Liver (tissue), 9 donors: ENCODE data around the gene GBX1. TPM values are rescaled to one million over a fixed set of nuclear protein-coding genes. Genes with fewer than 3 reads are reported as not detected.

ENCODE experiments used
- DNase-seq: peaks from one replicate; pipeline ENCODE4 v3.0.0-alpha.2; 2017; ENCODE audit warnings: low spot score
- H3K27ac ChIP-seq, 2 donors: one replicate each; pipeline ENCODE4 v1.7.0; 2013; ENCODE audit warnings: inconsistent platforms in 2 of 2, low read length in 2 of 2, control low read depth in 1 of 2, low read depth in 1 of 2, mild to moderate bottlenecking in 1 of 2
- H3K27me3 ChIP-seq, 4 donors: one replicate each; pipeline versions ENCODE4 v1.6.1 to v1.7.0; 2013; ENCODE audit warnings: low read length in 3 of 4, inconsistent platforms in 1 of 4, mild to moderate bottlenecking in 1 of 4, moderate library complexity in 1 of 4; ENCODE audit not compliant: control insufficient read depth in 4 of 4, insufficient read depth in 4 of 4
- H3K36me3 ChIP-seq, 4 donors: one replicate each; pipeline versions ENCODE4 v1.6.1 to v1.7.0; 2013; ENCODE audit warnings: low read length in 3 of 4, mild to moderate bottlenecking in 3 of 4, low read depth in 1 of 4, moderate library complexity in 1 of 4; ENCODE audit not compliant: control insufficient read depth in 4 of 4, insufficient read depth in 3 of 4
- H3K4me1 ChIP-seq, 4 donors: one replicate each; pipeline versions ENCODE4 v1.6.1 to v1.7.0; 2013; ENCODE audit warnings: low read length in 3 of 4, mild to moderate bottlenecking in 3 of 4, moderate library complexity in 1 of 4; ENCODE audit not compliant: control insufficient read depth in 4 of 4, insufficient read depth in 4 of 4
- H3K4me3 ChIP-seq, 3 donors: one replicate each; pipeline versions ENCODE4 v1.6.1 to v1.7.0; 2013; ENCODE audit warnings: low read length in 3 of 3, control low read depth in 1 of 3, low read depth in 1 of 3, mild to moderate bottlenecking in 1 of 3
- H3K9ac ChIP-seq, 2 donors: one replicate each; pipeline ENCODE4 v1.7.0; 2013; ENCODE audit warnings: low read length in 2 of 2, mild to moderate bottlenecking in 2 of 2, moderate library complexity in 2 of 2, control low read depth in 1 of 2, low read depth in 1 of 2
- H3K9me3 ChIP-seq, 4 donors: one replicate each; pipeline versions ENCODE4 v1.6.1 to v1.7.0; 2013; ENCODE audit warnings: low read length in 3 of 4; ENCODE audit not compliant: control insufficient read depth in 4 of 4
- ATF3 ChIP-seq: IDR thresholded peaks from 2 replicates; pipeline ENCODE4 v1.6.1; 2016; ENCODE audit warnings: antibody characterized with exemption
- EGR1 ChIP-seq, 2 donors: IDR thresholded peaks; 2 replicates each; pipeline ENCODE4 v1.6.1; 2016 to 2018; ENCODE audit warnings: antibody characterized with exemption in 2 of 2, low read depth in 2 of 2
- FOXA1 ChIP-seq: IDR thresholded peaks from 2 replicates; pipeline ENCODE4 v1.6.1; 2016; ENCODE audit warnings: antibody characterized with exemption
- FOXA2 ChIP-seq: IDR thresholded peaks from 2 replicates; pipeline ENCODE4 v1.6.1; 2016; ENCODE audit warnings: antibody characterized with exemption
- GABPA ChIP-seq, 2 donors: IDR thresholded peaks in 1 of 2; conservative IDR thresholded peaks in 1 of 2; 2 replicates each; pipeline ENCODE4 v1.6.1; 2016; ENCODE audit warnings: antibody characterized with exemption in 2 of 2, mild to moderate bottlenecking in 1 of 2, moderate library complexity in 1 of 2
- HNF4G ChIP-seq: IDR thresholded peaks from 2 replicates; pipeline ENCODE4 v1.6.1; 2016; ENCODE audit warnings: antibody characterized with exemption
- JUND ChIP-seq, 2 donors: IDR thresholded peaks; 2 replicates each; pipeline ENCODE4 v1.6.1; 2016; ENCODE audit warnings: antibody characterized with exemption in 2 of 2
- MAX ChIP-seq: IDR thresholded peaks from 2 replicates; pipeline ENCODE4 v1.6.1; 2016; ENCODE audit warnings: antibody characterized with exemption
- NR2F2 ChIP-seq: IDR thresholded peaks from 2 replicates; pipeline ENCODE4 v1.6.1; 2016; ENCODE audit warnings: antibody characterized with exemption
- RAD21 ChIP-seq, 2 donors: IDR thresholded peaks; 2 replicates each; pipeline ENCODE4 v1.6.1; 2016; ENCODE audit warnings: antibody characterized with exemption in 2 of 2, mild to moderate bottlenecking in 2 of 2
- RXRA ChIP-seq, 2 donors: IDR thresholded peaks; 2 replicates each; pipeline ENCODE4 v1.6.1; 2017 to 2018; ENCODE audit warnings: antibody characterized with exemption in 2 of 2, mild to moderate bottlenecking in 1 of 2
- SP1 ChIP-seq: IDR thresholded peaks from 2 replicates; pipeline ENCODE4 v1.6.1; 2018; ENCODE audit warnings: antibody characterized with exemption, mild to moderate bottlenecking
- TAF1 ChIP-seq: conservative IDR thresholded peaks from 2 replicates; pipeline ENCODE4 v1.6.1; 2016; ENCODE audit warnings: antibody characterized with exemption, mild to moderate bottlenecking
- YY1 ChIP-seq: IDR thresholded peaks from 2 replicates; pipeline ENCODE4 v1.6.1; 2016; ENCODE audit warnings: antibody characterized with exemption, mild to moderate bottlenecking
- ZBTB33 ChIP-seq: IDR thresholded peaks from 2 replicates; pipeline ENCODE4 v1.6.1; 2016; ENCODE audit warnings: antibody characterized with exemption
- WGBS: extraction: QIAGEN DNeasy Blood & Tissue Kit; methylation state at CpG from one replicate; pipeline ENCODE4 v1.1.7; 2013; 5-methylcytosine and 5-hydroxymethylcytosine counted together
- polyA plus RNA-seq, 2 donors: library from polyadenylated mRNA; stranded (reverse) in 1 of 2; unstranded in 1 of 2; fragments of 200-250 nt in 1 of 2; fragments of >200 nt in 1 of 2; fragmentation: Nextera tagmentation in 1 of 2; extraction: Ambion mirVana in 1 of 2; gene quantifications; one replicate each; pipeline versions ENCODE4 v1.2.1 to v1.2.3, GENCODE V29; 2013 to 2015
- total RNA-seq, 2 donors: library from RNA; depleted of rRNA; stranded (reverse); fragments of >200 nt; gene quantifications; one replicate each; pipeline ENCODE4 v1.2.3, GENCODE V29; 2014
- TF ChIP-seq, protein P1 (sequence below): IDR thresholded peaks from 2 replicates; pipeline ENCODE4 v1.6.1; 2016; ENCODE audit warnings: antibody characterized with exemption, mild to moderate bottlenecking
- TF ChIP-seq, protein P2 (sequence below): fragments of 150-350 bp; IDR thresholded peaks from 2 replicates; pipeline ENCODE4 v1.5.1; 2017; ENCODE audit warnings: improper control_type of control experiment, low read depth, low read length; ENCODE audit not compliant: missing input control
- donor health status: healthy.
- donor health status: healthy.
- donor health status: healthy.
- donor health status: healthy.
- donor health status: healthy.

GBX1 gene
- total and polyA plus RNA-seq, 4 donors: not detected

GRCh38 chr7:151132461-151133205 lies 34.9 kb downstream of the GBX1 start:
- Histone ChIP-seq H3K36me3 (peaks cover 19 to 76% (median 38%) of the 10 kb centered on the region in 4 donors), H3K4me3 (no peak overlapping the region), H3K9ac (no peak overlapping the region), H3K27me3 (no peaks in the 10 kb centered on the region), H3K9me3 (no peaks in the 10 kb centered on the region), H3K27ac (no peak overlapping the region), H3K4me1 (no peaks in the 10 kb centered on the region)
- WGBS: 98% methylated on average over 21 of the region's 21 CpGs
- DNase-seq: no peak
- no peak for TF ChIP-seq RXRA (IDR thresholded peaks at IDR 0.05)
- no peak for TF ChIP-seq ZBTB33
- no peak for TF ChIP-seq HNF4G
- TF ChIP-seq EGR1 (IDR thresholded peaks at IDR 0.05; ENCODE audit: low read depth in 2 of 2): no peak
- no peak for TF ChIP-seq FOXA1
- no peak for TF ChIP-seq NR2F2
- no peak for TF ChIP-seq MAX
- TF ChIP-seq, protein P1, sequence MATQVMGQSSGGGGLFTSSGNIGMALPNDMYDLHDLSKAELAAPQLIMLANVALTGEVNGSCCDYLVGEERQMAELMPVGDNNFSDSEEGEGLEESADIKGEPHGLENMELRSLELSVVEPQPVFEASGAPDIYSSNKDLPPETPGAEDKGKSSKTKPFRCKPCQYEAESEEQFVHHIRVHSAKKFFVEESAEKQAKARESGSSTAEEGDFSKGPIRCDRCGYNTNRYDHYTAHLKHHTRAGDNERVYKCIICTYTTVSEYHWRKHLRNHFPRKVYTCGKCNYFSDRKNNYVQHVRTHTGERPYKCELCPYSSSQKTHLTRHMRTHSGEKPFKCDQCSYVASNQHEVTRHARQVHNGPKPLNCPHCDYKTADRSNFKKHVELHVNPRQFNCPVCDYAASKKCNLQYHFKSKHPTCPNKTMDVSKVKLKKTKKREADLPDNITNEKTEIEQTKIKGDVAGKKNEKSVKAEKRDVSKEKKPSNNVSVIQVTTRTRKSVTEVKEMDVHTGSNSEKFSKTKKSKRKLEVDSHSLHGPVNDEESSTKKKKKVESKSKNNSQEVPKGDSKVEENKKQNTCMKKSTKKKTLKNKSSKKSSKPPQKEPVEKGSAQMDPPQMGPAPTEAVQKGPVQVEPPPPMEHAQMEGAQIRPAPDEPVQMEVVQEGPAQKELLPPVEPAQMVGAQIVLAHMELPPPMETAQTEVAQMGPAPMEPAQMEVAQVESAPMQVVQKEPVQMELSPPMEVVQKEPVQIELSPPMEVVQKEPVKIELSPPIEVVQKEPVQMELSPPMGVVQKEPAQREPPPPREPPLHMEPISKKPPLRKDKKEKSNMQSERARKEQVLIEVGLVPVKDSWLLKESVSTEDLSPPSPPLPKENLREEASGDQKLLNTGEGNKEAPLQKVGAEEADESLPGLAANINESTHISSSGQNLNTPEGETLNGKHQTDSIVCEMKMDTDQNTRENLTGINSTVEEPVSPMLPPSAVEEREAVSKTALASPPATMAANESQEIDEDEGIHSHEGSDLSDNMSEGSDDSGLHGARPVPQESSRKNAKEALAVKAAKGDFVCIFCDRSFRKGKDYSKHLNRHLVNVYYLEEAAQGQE: no peak
- no peak for TF ChIP-seq FOXA2
- no peak for TF ChIP-seq JUND (IDR thresholded peaks at IDR 0.05)
- no peak for TF ChIP-seq SP1
- TF ChIP-seq GABPA (IDR thresholded peaks at IDR 0.05 in 1 of 2, conservative IDR thresholded peaks at IDR 0.05 in 1 of 2): no peak
- no peak for TF ChIP-seq YY1
- TF ChIP-seq, protein P2, sequence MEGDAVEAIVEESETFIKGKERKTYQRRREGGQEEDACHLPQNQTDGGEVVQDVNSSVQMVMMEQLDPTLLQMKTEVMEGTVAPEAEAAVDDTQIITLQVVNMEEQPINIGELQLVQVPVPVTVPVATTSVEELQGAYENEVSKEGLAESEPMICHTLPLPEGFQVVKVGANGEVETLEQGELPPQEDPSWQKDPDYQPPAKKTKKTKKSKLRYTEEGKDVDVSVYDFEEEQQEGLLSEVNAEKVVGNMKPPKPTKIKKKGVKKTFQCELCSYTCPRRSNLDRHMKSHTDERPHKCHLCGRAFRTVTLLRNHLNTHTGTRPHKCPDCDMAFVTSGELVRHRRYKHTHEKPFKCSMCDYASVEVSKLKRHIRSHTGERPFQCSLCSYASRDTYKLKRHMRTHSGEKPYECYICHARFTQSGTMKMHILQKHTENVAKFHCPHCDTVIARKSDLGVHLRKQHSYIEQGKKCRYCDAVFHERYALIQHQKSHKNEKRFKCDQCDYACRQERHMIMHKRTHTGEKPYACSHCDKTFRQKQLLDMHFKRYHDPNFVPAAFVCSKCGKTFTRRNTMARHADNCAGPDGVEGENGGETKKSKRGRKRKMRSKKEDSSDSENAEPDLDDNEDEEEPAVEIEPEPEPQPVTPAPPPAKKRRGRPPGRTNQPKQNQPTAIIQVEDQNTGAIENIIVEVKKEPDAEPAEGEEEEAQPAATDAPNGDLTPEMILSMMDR: no peak
- no peak for TF ChIP-seq TAF1
- TF ChIP-seq ATF3: no peak
- TF ChIP-seq RAD21 (IDR thresholded peaks at IDR 0.05): no peak
